Heart left ventricle (tissue), 16 donors: ENCODE results near the gene SEMA4A. TPM values are rescaled to one million over a fixed set of nuclear protein-coding genes. Genes with fewer than 3 reads are reported as not detected.

ENCODE experiments used
- ATAC-seq, 4 donors: fragments of 200-7000 bp; cut with Tn5 transposase; one replicate each; pipeline ENCODE4 v1.9.1; 2020 to 2022; ENCODE audit warnings: moderate library complexity in 4 of 4, mild to moderate bottlenecking in 3 of 4, moderate number of reproducible peaks in 1 of 4
- DNase-seq, 5 donors: peaks; one replicate each; pipeline ENCODE4 v3.0.0-alpha.2; 2020
- H3K27ac ChIP-seq, 12 donors: fragments of 200-600 bp; sonication (generic) in 4 of 12; one replicate each; pipeline versions ENCODE4 v1.5.0 to v1.8.0; 2016 to 2022; ENCODE audit warnings: mild to moderate bottlenecking in 2 of 12
- H3K27me3 ChIP-seq, 9 donors: fragments of 200-600 bp; sonication (generic) in 2 of 9; one replicate each; pipeline versions ENCODE4 v1.5.1 to v1.8.0; 2016 to 2022; ENCODE audit warnings: mild to moderate bottlenecking in 3 of 9
- H3K36me3 ChIP-seq, 9 donors: fragments of 200-600 bp; sonication (generic) in 2 of 9; one replicate each; pipeline versions ENCODE4 v1.5.0 to v1.8.0; 2018 to 2022; ENCODE audit warnings: mild to moderate bottlenecking in 2 of 9
- H3K4me1 ChIP-seq, 12 donors: fragments of 200-600 bp; sonication (generic) in 4 of 12; one replicate each; pipeline versions ENCODE4 v1.5.0 to v1.8.0; 2016 to 2022; ENCODE audit warnings: mild to moderate bottlenecking in 3 of 12
- H3K4me3 ChIP-seq, 12 donors: fragments of 200-600 bp; sonication (generic) in 4 of 12; one replicate each; pipeline versions ENCODE4 v1.5.0 to v1.8.0; 2017 to 2022; ENCODE audit warnings: mild to moderate bottlenecking in 9 of 12, moderate library complexity in 4 of 12
- H3K9me3 ChIP-seq, 12 donors: fragments of 200-600 bp; sonication (generic) in 4 of 12; one replicate each; pipeline versions ENCODE4 v1.5.0 to v1.8.0; 2016 to 2022; ENCODE audit warnings: mild to moderate bottlenecking in 1 of 12
- POLR2A ChIP-seq, 2 donors: fragments of 450-650 bp; IDR thresholded peaks; one replicate each; pipeline ENCODE4 v1.6.1; 2017; ENCODE audit warnings: antibody characterized with exemption in 2 of 2, mild to moderate bottlenecking in 2 of 2, moderate library complexity in 2 of 2
- WGBS, 4 donors: extraction: QIAGEN DNeasy Blood & Tissue Kit in 2 of 4; methylation state at CpG; one replicate each; pipeline versions ENCODE4 v1.1.5 to v1.1.7; 2013 to 2018; 5-methylcytosine and 5-hydroxymethylcytosine counted together
- intact Hi-C, 10 donors: fragments of 100-400 bp; cut with DNase I; formaldehyde crosslinking; loops; one replicate each; pipeline versions ENCODE4 v1.11.1 to v1.14.2; 2022
- polyA plus RNA-seq, 2 donors: library from polyadenylated mRNA; stranded (reverse); fragments of 200-250 nt; gene quantifications; one replicate each; pipeline ENCODE4 v1.2.3, GENCODE V29; 2013
- total RNA-seq, 9 donors: library from RNA; depleted of rRNA in 2 of 9; stranded (reverse); fragments of >200 nt in 2 of 9; fragmentation: NEBNext Ultra II Directional in 3 of 9; extraction: Animal tissue kit (Norgen Biotek cat#: 25700) in 3 of 9; gene quantifications; one replicate each; pipeline versions ENCODE4 v1.1.0 to v1.2.4, GENCODE V29; 2016 to 2023
- TF ChIP-seq, protein P1 (sequence below), 12 donors: fragments of 200-600 bp; sonication (generic) in 4 of 12; IDR thresholded peaks; one replicate each; pipeline versions ENCODE4 v1.5.0 to v1.8.0; 2018 to 2022; ENCODE audit warnings: antibody characterized with exemption in 12 of 12, mild to moderate bottlenecking in 5 of 12
- donor health status: ischemic (EF 13 %, LVEDD 7.1; RV severe dilation, severe dysfunction).
- donor health status: healthy with polysubstance abuse.
- donor health status: DM: no; HTN: yes; CAD: no.
- donor health status: DM: no; HTN: no; CAD: no.
- donor health status: ischemic (EF 25% LVEDD 6.9; RV normal size, moderate dysfunction).
- donor health status: ischemic (EF 25% LVEDD 5.7; RV mildly dilated, moderate dysfunction).
- donor health status: healthy.
- donor health status: DM: yes; HTN: yes; CAD: no.
- donor health status: ischemic (EF 35%, LVEDD 5.7; RV mildly dilated, moderate dysfunction).
- donor health status: nonischemic (EF 11% LVEDD 7.7; RV severe dilation, severe dysfunction).
- donor health status: DM: yes; HTN: yes; CAD: no.
- donor health status: PGD.
- donor health status: ischemic (EF 29% LVEDD 5.4; RV normal size, mild dysfunction).
- donor health status: nonischemic (EF 23%, LVEDD 6.1; RV moderate dilation, normal function).

Gene SEMA4A
- total and polyA plus RNA-seq, 11 donors, result 0.60 to 10.2 (median 1.6) TPM

DNA sequence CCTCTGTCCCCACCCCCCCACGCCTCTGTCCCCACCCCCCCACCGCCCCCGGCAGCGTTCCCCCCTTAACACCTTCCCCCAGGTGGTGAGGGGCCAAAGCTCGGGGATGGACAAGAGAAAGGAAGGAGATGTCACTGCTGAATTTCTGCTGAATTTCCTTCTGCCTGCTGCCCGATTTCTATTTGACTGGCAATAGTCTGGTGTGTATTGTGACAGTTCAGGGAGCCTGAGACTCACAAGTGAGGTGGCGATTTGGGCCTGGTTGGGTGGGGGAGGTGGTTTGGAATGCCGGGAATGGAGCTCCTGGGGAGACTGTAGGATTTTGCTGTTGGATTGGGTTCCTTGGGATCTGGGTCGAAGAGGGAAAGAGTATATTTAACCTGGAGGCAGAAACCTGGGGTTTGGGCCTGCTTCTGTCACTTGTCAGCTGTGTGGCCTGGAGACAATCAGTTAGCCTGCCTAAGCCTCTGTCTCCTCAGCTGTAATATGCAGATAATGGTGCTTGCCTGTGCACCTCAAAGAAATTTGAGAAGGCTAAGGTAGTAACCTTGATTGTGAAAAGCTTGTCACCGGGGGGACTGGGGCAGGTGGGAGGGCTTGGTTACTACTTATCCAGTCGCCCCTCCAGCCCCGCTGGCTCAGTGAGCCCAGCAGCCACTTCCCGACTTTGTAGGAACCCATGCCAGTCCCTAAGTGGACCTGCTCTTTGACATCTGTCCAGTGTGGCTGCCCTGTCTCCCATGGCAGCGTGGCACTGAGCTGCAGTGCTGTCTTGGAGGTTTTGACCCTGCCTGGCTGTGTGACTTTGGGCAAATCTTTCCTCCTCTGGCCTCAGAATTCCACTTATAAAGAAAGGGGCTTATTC lies 46.5 kb upstream of the SEMA4A start:
- 28 to 34% (median 30%) methylated on average over 11 to 14 of the region's 14 CpGs for WGBS, 4 donors
- ATAC-seq (peak in 3 of 4 donors; percentile 1 to 37 (median 16)), DNase-seq (peak in 2 of 5 donors; percentile 28 to 71)
- H3K4me3 ChIP-seq, result peak overlapping the region in 10 of 12 donors; percentile 13 to 53 (median 46)
- no peaks in the 10 kb centered on the region for H3K27me3 ChIP-seq
- no peaks in the 10 kb centered on the region for H3K36me3 ChIP-seq
- peak overlapping the region; percentile 91 to 99 (median 96) for H3K27ac ChIP-seq
- TF ChIP-seq, protein P1, sequence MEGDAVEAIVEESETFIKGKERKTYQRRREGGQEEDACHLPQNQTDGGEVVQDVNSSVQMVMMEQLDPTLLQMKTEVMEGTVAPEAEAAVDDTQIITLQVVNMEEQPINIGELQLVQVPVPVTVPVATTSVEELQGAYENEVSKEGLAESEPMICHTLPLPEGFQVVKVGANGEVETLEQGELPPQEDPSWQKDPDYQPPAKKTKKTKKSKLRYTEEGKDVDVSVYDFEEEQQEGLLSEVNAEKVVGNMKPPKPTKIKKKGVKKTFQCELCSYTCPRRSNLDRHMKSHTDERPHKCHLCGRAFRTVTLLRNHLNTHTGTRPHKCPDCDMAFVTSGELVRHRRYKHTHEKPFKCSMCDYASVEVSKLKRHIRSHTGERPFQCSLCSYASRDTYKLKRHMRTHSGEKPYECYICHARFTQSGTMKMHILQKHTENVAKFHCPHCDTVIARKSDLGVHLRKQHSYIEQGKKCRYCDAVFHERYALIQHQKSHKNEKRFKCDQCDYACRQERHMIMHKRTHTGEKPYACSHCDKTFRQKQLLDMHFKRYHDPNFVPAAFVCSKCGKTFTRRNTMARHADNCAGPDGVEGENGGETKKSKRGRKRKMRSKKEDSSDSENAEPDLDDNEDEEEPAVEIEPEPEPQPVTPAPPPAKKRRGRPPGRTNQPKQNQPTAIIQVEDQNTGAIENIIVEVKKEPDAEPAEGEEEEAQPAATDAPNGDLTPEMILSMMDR (IDR thresholded peaks at IDR 0.05), result no peak
- no peak for TF ChIP-seq POLR2A (IDR thresholded peaks at IDR 0.05)
- intact Hi-C loops, result loop anchor here in 1 of 10 donors (2.0 kb wide), 1 partner anchor 18 kb away; no protein-coding TSS in a partner anchor
- peaks cover 24 to 69% (median 53%) of the 10 kb centered on the region in 12 donors for H3K4me1 ChIP-seq
- H3K9me3 ChIP-seq, result no peaks in the 10 kb centered on the region

GRCh38 chr1:156108057-156108456 lies 45.3 kb upstream of the SEMA4A start:
- WGBS, 4 donors, result 72 to 93% (median 89%) methylated on average over 3 of the region's 3 CpGs
- no peaks in the 10 kb centered on the region for H3K9me3 ChIP-seq
- no peaks in the 10 kb centered on the region for H3K27me3 ChIP-seq
- H3K27ac ChIP-seq, result peak overlapping the region in 8 of 12 donors; percentile 91 to 99 (median 96)
- H3K4me3 ChIP-seq, result no peak overlapping the region
- DNase-seq, result no peak
- H3K36me3 ChIP-seq, result no peaks in the 10 kb centered on the region
- no peak for TF ChIP-seq POLR2A (IDR thresholded peaks at IDR 0.05)
- TF ChIP-seq, protein P1 (IDR thresholded peaks at IDR 0.05), result no peak
- ATAC-seq, result no peak
- intact Hi-C loops, result no loop called here
- peaks cover 24 to 57% (median 42%) of the 10 kb centered on the region in 12 donors for H3K4me1 ChIP-seq

GRCh38 chr1:156108664-156109241 lies 44.6 kb upstream of the SEMA4A start:
- 80 to 90% (median 86%) methylated on average over 6 of the region's 6 CpGs for WGBS, 4 donors
- Histone ChIP-seq H3K4me1 (peaks cover 18 to 55% (median 38%) of the 10 kb centered on the region in 12 donors), H3K27ac (peak overlapping the region in 5 of 12 donors; percentile 37 to 98 (median 96)), H3K27me3 (no peaks in the 10 kb centered on the region), H3K36me3 (no peaks in the 10 kb centered on the region), H3K9me3 (no peaks in the 10 kb centered on the region), H3K4me3 (no peak overlapping the region)
- DNase-seq, result no peak
- intact Hi-C loops, result no loop called here
- TF ChIP-seq, protein P1 (IDR thresholded peaks at IDR 0.05), result no peak
- TF ChIP-seq POLR2A (IDR thresholded peaks at IDR 0.05), result no peak
- no peak for ATAC-seq

- Histone ChIP-seq H3K36me3 (no peaks in the 10 kb centered on the region), H3K27me3 (no peaks in the 10 kb centered on the region), H3K4me3 (no peak overlapping the region), H3K27ac (no peak overlapping the region), H3K4me1 (peaks cover 10 to 48% (median 28%) of the 10 kb centered on the region in 12 donors), H3K9me3 (no peaks in the 10 kb centered on the region)
- TF ChIP-seq POLR2A (IDR thresholded peaks at IDR 0.05), result no peak
- TF ChIP-seq, protein P1 (IDR thresholded peaks at IDR 0.05), result no peak
- ATAC-seq (no peak), DNase-seq (no peak)
- WGBS, 4 donors, result 91 to 98% (median 91%) methylated on average over 2 of the region's 2 CpGs
- intact Hi-C loops, result loop anchor here in 1 of 10 donors (10.0 kb wide), 1 partner anchor 555 kb away; no protein-coding TSS in a partner anchor
Observed at GRCh38 chr1:156110252-156110651, 43.1 kb upstream of the SEMA4A start.
